Non-pigmented ciliary epithelial cell (primary cell): ENCODE measurements around the gene SNX9.

Experiments
- DNase-seq: peaks from one replicate; pipeline ENCODE4 v3.0.0-alpha.2; 2010; ENCODE audit warnings: low read depth

The SNX9 gene

GRCh38 chr6:157978021-157978783 lies 155.2 kb downstream of the SNX9 start:
- DNase-seq: no peak

DNA sequence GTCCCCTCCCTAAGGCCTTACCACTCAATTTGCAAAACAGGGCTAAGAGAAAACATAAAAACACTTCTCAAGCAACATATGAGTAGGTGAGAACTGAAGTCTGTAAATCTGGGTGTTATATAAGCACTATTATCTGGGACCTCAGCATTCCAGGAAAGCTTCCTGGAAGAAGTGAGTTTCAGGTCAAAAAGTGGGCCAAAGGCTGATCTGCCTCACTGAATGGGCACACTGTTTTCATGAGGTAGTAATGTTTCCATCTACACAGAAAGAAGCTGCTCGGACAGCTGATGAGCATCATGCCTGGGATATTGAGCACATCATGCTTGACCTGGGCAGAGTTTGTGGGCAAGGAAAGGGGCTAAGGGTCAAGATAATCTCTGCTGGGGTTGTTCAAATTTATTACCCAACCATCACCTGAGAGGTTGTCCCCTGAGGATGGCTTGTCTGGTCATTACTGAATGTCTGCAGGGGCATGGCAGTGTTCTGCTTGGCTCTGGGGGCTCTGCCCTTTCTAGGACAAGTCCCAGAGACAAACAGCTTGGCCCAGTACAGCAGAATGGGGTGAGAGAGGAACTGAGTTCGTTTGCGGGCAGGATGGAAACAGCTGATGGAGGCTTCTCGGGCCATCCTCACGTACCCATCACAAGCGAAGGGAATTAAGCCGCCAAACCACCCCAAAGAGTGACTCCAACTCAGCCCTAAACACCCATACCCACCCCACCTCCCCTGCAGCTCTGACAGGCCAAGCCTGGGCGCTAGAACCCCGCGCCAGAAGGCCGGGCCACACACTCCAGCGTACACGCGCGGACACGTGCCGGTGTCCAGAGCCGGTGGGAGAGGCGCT lies 157.5 kb downstream of the SNX9 start:
- DNase-seq: no peak

- DNase-seq: no peak
Measured at GRCh38 chr6:157981132-157981394, 158.0 kb downstream of the SNX9 start.

- no peak for DNase-seq
Measured at GRCh38 chr6:157981395-157982101, 158.5 kb downstream of the SNX9 start, which contains the start of gene SYNJ2. Gene SYNJ2, plus strand, starts transcription at chr6:157981863. Its CDS starts 99 bp downstream, at chr6:157981962.

DNA sequence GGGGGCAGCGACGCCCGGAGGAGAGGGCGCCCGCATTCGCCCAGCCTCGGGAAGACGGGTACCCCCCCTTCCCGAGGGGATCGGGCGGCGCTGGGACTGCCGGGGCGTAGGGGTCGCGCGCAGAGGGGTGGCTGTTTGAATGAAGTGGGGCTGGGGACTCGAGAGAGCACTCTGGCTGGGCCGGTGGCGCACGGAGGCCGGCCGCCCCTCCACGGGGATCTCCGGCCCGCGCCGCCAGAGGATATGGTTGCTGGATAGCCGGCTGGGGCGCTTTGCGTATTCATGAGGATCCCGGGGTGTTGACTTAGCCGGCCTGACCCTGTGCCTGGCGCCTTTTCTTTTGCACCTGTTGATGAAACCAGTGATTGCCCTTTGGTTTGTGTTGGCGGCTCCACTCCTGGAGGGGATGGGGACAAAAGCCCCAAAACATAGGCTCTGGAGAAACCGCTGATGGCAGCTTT lies 159.1 kb downstream of the SNX9 start:
- DNase-seq: no peak

DNA sequence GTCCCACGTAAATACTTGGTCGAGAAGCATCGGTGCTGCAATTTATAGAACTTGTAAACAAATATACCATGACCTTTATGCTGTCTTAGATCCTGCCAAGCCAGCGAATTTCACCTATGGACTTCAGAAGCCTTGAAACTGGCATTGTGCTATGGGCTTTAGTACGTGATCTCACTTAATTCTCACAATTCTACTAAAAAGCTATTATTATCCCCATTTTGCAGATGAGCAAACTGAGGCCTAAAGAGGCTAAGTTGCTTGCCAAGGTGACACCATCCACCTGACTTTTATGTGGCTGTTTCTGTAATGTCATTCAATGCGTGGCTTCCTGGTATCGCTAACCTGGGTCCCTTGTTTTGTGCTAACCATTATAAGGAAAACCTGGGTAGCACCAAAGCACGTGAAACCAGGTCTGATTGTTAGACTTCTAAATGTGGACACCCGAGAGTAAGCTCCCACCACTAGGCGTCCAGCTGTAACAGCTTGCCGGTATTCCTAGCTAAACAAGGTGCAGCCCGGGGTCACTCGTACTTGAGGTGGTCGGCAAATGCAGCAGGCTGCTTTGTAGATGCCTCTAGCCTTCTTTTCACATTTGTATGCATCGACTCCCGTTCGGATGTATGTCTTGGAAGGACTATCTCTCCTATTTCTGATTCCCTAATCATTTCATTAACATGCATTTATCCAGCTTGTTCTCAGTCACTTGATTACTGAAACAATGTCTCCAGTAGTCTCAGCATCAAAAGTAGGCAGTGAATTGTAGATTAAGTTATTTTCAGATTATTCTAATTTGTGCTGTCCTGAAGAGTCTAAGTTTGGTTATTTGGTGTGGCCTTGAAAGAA lies 159.7 kb downstream of the SNX9 start:
- DNase-seq: no peak

DNA sequence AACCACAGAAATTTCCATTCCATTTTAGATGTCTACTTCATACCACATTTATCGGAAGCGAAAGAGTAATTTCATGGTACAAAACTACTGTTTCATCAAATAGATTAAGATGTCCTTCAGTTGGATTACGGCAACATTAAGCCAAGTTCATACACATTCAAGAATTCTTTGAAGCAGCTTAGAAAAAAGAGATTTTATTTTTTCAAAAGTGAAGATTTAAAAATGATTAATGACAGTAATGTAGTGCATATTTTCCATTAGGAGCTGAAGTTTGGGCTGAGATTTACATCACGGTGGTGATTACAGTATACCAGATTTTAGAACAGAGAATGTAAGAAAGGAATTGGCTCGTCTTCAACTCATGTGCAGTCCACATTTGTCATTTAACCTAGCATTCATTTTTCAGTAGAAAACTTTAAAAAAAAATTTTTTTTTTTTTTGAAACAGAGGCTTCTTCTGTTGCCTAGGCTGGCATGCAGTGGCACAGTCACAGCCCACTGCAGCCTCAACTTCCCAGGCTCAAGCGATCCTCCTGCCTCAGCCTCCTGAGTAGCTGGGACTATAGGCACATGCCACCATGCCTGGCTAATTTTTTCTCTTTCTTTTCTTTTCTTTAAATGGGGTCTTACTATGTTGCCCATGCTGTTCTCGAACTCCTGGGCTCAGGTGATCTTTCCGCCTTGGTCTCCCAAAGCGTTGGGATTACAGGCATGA lies 160.5 kb downstream of the SNX9 start:
- no peak for DNase-seq

DNA sequence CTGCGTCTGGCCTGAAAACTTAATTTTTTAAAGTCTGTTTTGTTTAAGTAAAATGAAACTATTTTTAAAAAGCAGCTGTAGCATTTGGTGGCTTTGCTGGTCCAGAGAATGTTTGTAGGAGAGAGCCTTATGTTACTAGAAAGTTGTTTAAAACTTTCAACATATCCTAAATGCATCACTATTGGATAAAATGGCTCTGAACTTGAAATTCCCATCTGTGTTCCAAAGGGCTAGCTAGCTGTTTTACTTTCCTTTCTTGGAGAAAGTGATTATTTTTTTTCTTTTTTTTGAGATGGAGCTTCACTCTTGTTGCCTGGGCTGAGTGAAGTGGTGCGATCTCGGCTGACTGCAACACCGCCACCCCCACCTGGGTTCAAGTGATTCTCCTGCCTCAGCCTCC lies 161.1 kb downstream of the SNX9 start:
- no peak for DNase-seq

GRCh38 chr6:157984686-157985225 lies 161.7 kb downstream of the SNX9 start:
- DNase-seq: no peak

GRCh38 chr6:157985378-157986155 lies 162.5 kb downstream of the SNX9 start:
- no peak for DNase-seq

- DNase-seq: no peak
Measured at GRCh38 chr6:157987788-157988699, 165.0 kb downstream of the SNX9 start.

DNA sequence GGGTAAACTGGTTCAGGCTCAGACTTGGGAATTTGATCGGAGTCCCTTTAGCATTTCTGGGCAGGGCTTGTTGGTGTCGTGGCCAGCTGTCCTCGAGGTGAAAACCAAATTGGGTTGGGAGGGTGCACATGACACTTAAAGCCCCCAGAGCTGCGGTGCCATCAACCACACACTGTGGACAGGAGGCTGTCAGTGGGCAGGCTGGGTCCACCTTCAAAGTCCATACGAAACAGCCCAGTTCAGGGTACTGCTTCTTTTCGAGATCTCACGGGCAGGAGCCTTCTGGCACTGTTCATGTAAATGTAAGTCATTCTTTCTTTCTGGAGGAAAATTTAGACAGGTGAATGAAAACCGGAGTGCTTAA lies 165.6 kb downstream of the SNX9 start:
- DNase-seq: no peak

- DNase-seq: no peak
Measured at GRCh38 chr6:157989541-157990289, 166.7 kb downstream of the SNX9 start.

DNA sequence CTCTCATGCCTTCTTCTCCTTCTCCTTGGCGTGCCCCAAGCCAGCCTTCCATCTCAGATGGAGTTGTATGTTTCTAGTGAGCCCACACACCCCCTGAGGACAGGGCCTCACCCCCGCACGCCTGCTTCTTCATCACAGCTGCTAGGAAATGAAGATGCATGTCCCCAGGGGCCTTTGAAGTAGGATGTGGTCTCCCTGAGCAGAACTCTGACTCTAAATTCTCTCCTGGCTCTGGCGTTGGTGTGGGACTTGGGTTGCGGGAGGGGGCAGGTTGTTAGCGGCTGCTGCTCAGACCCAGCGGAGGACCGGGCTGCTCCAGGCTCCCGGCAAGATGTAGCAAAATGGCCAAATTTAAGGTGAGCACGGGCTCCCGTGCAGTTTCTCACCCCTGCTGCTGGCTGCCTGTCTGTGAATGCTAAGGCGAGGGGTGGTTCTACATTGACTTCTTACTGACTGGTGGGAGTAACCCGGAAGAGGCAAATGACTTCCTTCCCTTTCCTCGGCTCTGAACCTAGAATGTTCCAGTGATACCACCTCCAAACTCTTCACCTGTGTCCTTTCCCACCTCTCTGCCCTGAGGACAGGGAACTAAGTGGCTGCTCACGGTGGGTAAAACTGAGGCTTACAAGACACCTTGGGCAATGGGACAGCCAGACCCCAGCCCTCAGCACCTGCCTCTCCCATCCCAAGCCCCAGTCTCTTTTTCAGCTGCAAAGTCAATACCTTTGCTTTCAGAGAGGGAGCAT lies 167.4 kb downstream of the SNX9 start:
- DNase-seq: no peak

GRCh38 chr6:157991067-157991432 lies 168.0 kb downstream of the SNX9 start:
- DNase-seq: no peak

DNA sequence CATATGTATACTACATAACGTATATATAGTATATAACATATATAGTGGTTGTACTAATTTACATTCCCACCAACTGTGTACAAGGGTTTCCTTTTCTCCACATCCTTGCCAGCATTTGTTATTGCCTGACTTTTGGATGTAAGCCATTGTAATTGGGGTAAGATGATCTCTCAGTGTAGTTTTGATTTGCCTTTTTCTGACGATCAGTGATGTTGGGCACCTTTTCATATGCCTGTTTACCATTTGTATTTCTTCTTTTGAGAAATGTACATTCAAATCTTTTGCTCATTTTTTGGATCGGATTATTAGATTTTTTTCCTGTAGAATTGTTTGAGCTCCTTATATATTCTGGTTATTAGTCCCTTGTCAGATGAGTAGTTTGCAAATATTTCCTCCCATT lies 170.0 kb downstream of the SNX9 start:
- no peak for DNase-seq

DNA sequence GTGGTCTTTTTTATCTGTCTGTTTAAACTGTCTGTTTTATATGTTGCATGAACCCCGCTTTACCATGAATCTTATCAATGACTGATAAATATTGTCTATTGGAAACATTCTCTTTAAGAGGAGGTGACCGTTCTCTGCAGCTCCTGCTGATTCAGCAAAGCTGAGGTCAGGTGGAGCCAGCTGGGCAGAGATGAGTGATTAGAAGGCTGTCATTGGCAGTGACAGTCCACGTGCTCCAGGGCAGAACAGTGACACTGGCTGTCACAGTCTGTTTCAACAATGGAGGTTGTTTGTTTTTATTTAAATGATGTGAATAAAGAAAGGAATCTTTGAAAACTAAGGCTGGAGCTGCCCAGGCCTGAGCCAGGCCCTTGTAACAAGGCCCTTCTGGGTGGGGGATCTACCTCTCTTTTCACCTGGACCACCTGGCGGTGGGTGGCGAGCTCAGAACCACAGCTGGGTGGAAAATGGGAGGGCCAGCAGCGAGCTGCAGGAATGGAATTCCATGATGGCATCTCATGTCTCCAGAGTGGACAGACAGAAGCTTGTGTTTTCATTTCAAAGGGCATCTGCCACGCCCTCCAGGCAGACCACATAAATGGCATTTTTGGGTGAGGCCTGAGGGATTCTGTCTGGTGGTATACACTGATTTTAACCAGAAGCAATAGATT lies 171.2 kb downstream of the SNX9 start:
- no peak for DNase-seq
